Measurements from ENCODE around the gene EIF2B5.

DNA sequence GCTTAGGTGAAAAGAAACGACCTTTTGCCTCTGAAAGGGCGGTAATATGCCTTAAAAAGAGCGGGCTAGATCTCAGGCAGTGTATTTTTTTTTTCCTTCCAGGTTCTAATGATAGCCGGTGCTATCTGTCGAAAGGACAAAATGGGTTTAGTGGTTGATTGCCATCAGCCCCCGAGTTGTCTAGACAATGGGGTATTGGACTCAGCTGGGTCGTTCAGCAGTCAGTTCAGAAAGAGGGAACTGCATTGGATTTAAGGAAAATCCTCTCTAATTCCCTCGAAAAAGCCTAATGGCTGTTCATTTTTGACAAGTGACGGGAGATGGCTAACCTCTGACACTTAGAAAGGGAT lies 728 bp downstream of the EIF2B5 start:
- TF ChIP-seq, protein P1, sequence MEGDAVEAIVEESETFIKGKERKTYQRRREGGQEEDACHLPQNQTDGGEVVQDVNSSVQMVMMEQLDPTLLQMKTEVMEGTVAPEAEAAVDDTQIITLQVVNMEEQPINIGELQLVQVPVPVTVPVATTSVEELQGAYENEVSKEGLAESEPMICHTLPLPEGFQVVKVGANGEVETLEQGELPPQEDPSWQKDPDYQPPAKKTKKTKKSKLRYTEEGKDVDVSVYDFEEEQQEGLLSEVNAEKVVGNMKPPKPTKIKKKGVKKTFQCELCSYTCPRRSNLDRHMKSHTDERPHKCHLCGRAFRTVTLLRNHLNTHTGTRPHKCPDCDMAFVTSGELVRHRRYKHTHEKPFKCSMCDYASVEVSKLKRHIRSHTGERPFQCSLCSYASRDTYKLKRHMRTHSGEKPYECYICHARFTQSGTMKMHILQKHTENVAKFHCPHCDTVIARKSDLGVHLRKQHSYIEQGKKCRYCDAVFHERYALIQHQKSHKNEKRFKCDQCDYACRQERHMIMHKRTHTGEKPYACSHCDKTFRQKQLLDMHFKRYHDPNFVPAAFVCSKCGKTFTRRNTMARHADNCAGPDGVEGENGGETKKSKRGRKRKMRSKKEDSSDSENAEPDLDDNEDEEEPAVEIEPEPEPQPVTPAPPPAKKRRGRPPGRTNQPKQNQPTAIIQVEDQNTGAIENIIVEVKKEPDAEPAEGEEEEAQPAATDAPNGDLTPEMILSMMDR (IDR thresholded peaks at IDR 0.05; ENCODE audit: borderline replicate concordance, extremely low read depth, low read length, poor library complexity, severe bottlenecking) = no peak
- no peak for TF ChIP-seq EZH2 (IDR thresholded peaks at IDR 0.05; ENCODE audit: borderline replicate concordance, low read depth, low read length, severe bottlenecking)

All from DND-41 (cell line).